NCI-H345 (cell line): ENCODE data around the gene PIGZ.

Source experiments
- DNase-seq: peaks from one replicate; lab custom pipeline; 2025; lab: John Stamatoyannopoulos, UW

Gene PIGZ, protein sequence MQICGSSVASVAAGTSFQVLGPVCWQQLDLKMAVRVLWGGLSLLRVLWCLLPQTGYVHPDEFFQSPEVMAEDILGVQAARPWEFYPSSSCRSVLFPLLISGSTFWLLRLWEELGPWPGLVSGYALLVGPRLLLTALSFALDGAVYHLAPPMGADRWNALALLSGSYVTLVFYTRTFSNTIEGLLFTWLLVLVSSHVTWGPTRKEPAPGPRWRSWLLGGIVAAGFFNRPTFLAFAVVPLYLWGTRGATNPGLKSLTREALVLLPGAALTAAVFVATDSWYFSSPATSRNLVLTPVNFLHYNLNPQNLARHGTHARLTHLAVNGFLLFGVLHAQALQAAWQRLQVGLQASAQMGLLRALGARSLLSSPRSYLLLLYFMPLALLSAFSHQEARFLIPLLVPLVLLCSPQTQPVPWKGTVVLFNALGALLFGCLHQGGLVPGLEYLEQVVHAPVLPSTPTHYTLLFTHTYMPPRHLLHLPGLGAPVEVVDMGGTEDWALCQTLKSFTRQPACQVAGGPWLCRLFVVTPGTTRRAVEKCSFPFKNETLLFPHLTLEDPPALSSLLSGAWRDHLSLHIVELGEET

DNA sequence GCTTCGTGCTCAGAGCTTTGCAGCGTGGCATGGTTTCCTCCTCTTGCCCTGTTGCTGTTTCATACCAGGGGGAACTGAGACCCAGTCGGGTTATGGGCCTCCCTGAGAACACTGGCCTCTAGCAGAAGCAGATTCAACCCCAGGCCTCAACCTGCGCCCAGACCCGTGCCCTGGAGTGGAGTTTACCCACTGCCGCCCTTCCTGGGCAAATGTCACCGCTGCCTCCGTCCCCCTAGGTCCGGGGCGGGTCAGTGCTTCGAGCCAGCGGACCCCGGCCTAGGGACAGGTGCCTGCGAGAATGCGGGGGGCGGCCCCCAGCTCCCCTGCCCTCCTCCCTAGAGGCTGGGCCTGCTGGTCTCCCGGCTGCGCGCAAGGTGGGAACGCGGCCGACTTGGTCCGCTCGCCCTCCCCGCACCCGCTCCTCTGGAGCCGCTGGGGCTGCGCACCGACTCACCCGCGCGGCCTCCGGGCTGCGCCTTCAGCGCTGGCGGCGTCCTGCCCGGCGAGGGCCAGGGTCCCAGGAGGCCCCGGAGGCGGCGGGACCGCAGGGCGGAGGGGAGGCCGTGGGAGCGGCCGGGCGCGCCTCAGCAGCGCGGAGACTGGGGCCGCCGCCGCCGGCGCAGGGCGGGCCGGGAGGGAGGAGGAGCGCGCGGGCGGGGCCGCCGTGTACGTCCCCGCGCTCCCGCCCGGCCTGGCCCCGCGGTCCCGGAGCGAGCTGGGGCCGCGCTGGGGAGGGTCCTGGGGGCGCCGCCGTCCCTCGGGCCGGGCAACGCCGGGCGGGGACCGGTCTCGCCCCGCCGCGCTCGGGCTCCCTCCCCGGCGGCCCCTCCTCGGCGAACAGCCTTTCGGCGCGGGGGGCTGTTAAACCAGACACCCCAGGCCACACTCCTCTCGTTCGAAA, at the start of gene PIGZ:
TSS of gene PIGZ (minus strand) at position 601 of the 901 bp plus-strand sequence. CDS start 16,802 bp downstream, outside the sequence.
- peak; percentile 56 for DNase-seq

DNA sequence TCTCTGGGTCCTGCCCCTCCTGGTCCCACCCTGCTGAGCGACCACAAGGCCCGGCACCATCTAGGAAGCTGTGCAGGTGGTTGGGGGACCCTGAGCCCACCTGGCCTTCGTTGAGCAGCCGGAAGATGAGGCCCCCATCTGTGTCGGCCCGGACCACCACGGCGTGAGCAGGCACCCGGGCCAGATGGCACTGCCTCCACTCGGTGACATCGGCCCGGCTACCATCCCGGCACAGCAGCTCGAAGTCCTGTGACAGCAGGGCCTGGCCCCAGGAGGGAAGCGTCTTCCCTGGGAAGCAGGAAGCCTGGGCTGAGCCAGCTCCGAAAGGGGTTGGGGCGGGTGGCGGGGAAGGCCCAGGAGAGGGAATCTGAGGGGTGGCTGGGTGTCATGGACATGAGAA, 48.4 kb upstream of the PIGZ start:
- no peak for DNase-seq

DNA sequence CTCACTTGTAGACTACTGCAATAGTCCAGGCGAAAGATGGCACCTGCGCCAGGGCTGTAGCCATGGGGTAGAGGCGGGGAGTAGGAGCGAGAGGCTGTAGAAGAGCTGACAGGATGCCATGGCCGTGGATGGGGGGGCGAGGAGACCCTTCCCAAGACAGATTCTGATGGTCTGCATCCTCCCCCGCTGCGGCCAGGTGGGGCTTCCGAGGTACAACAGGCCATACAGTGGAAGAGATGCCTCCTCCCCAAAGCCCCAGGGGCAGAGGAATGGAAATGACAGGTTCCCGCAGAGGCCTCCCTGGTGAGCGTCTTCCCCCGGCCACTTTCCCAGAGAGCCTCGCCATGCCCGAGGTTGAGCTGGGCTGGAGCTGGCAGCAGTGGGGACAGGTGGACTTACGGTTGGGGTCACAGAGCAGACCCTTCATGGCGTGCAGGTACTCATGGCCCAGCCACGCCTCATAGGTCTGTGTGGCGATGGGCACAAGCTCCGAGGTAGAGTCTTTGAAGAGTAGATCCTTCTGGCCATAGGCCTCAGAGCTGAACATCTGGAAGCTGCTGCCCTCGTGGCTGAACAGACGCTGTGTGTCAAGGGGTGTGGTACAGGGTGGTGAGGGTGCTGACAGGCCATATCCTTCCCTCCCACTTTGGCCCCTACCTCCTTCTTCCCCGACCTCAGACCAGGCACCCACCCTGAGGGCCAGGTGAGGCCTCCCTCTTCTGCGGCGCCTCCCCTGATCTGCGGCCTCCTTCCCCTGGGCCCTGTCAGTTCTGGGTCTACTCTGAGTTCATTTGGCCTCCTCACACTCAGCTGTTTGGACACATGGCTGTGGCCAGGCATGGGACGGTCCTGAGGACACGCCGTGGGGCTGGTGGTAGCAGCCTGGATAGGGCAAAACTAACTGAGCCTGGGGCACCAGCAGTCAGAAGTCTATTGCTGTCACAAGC, 47.4 kb upstream of the PIGZ start:
- no peak for DNase-seq

DNA sequence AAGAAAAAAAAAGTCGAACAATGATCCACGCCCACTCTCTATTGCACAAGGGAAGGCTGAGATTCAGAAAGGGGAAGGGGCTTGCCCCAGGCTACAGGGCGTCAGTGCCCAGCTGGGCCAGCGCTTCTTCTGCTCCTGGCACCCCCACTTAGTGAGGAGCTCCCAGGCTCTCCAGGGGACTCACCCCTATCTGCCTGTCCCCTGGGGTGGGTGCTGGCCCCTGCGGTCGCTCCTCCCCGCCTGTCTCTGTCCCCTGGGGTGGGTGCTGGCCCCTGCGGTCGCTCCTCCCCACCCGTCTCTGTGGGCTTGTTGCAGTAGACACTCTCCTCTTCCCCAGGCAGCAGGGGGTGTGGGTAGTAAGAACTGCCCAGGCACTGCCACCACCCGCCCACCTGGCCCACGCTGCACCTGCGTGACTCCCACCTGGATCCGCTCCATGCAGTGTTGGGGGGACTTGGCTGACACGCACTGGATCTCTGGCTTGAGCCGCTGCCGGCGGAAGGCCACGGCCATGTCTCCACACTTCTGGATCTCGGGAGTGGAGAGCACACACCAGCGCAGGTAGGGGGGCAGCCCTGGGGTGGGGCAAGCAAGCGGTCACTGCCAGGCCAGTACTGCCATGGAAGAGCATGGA, 46.4 kb upstream of the PIGZ start:
- no peak for DNase-seq

DNA sequence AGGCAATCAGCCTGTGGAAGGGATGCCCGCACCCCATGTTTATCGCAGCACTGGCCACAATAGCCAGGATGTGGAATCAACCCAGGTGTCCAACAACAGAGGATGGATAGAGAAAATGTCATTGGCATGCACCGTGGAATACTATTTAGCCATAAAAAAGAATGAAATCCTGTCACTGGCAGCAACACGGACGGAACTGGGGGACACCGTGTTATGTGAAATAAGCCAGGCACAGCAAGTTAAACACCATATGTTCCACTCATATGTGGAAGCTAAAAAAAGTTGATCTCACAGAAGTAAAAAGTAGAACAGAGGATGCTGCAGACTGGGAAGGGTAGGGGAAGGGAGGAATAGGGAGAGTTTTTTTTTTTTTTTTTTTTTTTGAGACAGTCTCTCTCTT, 45.4 kb upstream of the PIGZ start:
- no peak for DNase-seq

DNA sequence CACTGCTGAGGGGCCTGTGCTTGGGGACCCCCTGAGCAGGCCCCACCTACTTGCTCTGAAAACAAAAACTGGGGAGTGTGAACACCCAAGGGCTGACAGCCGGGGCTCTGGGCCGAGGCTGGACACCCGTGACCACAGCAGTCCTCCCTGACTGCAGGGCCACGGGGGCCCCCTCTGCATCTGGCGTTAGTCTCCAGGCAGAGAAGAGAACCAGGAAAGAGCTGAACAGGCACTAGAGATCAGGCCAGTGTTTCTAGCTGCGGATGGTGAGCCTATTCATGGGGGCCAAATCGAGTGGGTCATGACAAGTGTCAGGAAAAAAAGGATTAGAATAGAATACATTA, 43.9 kb upstream of the PIGZ start:
- no peak for DNase-seq

DNA sequence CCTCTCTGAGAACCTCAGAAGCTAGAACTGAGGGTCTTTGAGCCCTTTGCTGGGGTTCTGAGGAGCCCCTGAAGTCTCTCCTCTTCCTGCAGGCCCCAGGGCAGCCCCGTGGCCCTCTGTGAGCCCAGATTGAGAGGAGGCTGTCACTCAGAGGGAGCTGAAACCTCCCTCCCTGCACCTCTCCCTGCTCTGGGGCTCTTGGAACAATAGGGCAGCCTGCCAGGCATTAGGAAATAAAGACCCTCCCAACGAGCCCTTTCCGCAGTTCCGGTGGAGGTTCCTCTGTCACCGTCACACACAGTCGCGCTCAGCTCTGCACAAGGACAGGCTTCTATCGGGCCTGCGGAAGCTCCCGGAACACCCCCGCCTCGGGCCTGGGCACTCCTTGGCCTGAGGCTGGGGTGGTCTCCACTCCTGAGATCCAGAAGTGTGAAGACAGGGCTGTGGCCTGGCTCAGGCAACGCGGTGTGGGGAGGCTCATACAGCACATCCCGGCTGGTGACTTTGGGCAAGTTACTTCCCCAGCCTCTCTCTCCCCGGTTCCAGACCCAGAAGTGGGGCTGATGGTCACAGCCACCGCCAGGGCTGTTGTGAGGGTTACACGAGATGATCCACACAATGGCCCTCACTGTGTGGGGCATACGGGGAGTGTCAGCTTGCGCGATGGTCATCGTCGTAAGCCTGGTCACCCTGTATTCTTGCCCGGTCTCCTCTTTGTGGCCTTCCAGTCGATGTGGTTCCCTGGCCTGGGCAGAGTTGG, 43.3 kb upstream of the PIGZ start:
- no peak for DNase-seq

DNA sequence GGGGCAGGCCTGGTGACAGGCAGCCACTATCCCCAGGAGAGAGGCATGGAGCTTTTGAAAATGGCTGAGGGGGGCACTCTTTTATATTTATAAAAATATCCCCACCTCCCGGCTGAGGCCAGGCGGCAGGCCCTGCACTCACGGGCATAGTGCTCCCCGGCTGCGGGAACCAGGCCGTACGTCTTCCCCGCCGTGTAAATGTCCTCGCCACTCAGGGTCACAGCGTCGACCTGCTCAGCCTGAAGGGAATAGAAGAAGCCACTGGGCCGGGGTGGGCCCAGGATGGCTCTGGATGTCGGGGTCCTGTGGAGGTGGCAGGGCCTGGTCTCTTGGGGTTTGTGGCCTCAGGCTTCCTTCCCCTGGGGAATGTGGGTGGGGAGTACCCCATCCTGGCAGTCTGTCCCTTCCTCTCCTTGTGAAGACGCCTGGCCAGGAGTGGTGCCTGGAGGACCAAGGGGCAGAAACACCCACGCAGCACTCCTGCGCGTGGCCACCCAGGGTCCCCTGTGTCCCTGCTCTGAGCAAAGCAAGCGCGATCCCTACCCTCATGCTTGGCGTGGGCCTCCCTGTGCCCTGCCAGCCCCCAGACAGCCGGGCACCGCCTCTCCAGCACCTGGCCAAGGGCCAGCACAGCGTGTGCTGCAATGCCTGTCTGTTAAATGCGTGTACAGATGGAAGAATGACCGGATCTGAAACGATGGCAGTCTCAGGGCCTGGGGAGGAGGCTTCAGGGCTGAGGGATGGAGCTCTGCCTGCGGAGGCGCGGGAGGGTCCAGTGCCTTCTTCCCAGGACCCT, 42.1 kb upstream of the PIGZ start:
- DNase-seq: no peak

DNA sequence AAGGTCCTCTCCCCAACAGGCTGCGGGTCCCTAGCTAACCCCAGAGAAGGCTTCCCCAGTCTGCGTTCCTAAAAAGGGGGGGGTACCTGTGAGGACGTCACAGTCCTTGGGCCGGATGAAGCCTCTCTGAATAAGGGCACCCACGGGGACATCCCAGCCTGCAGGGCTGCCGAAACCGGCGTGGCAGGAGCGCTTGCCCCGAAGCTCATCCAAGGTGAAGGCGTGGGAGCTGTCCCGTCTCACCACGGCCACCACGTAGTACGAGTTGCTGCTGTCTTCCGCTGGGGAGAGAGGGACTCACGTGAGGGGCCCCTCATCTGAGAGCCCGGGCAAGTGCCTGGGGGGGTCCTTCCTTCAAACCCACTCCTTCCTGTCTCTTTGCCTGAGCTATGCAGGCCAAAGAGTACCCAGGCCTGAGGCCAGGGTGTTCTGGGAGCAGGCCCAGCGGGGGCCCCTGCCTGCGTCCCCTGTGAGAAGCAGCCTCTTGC, 40.9 kb upstream of the PIGZ start:
- DNase-seq: no peak

DNA sequence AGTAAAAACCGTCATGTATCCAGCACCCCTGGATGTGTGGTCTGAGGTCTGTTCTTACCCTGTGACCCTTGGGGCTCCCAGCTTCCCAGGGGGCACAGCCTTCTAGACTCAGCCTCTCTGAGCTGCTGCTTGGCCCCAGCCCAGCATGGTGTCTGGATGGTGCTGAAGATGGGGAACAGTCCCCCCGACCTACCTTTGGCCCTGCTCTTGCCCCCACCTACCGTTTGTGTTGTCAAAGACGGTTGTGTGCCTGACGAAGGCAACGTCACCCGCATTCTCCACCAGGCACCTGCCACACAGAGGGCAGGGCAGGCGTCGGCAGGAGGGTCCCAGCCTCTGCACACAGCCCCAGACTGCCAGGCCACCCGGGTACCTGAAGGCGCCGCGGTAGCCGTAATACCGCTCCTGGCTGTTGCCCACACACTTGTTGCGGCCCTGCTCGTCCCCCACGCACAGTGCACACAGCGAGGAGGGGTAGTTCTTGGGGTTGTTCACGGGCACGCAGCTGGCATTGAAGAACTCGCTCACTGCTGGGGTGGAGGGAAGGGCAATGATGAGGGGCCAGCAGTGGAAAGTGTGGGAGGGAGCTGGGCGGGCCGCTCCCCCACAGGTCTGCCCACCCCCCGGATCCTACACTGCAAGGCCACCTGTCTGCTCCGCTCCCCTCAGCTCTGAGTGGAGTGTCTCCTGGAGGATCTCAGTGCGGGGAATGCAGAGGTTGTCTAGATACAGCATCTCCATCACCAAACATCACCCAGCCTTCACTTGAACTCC, 40.0 kb upstream of the PIGZ start:
- DNase-seq: no peak

DNA sequence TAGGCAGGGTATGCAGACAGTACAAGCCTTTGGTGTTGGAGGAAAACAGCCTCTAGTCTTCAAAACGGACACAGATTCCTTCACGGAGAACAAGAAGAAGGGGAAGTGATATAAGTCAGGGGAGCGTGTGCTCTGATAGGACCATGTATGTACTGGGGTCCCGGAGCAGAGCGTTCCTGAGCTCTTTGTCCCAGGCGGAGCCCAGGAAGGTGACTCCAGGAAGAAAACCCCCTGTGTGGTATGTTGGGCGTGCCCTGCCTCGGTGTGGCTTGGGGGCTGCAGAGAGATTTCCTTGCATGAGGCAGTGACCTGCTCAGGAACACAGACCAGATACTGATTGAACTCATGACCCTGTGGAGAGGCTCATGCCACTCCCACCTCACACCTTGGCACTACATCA, 39.3 kb upstream of the PIGZ start:
- DNase-seq: no peak

DNA sequence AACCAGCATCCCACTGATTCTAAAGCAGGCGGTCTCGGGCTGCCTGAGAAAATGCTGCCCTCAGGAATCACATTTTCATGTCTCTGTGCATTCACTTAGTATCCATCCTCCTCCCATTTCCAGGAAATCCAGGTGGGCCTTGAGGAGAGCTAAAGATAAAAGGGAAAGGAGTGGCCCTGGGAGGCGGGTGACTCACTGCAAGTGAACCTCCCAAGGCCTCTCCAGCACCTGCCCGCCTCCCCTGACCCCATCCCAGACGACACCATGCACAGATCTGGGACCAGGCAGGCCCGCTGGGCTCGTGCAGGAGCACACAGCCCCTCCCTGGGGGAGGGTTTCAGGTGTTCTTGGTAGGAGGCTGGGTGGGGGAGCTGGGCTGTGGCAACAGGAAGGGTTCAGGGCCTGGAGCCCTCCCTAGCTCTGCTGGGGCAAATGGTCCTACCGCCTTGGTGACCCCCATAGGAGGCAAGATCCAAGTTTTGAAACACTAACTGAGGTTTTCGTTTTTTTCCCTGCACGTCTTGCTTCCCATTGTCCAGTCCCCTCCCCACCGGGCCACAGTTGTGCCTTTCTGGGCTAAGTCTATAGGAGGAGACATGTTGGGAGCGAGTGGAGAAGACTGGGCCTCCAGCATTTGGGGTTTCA, 38.8 kb upstream of the PIGZ start:
- DNase-seq: no peak

DNA sequence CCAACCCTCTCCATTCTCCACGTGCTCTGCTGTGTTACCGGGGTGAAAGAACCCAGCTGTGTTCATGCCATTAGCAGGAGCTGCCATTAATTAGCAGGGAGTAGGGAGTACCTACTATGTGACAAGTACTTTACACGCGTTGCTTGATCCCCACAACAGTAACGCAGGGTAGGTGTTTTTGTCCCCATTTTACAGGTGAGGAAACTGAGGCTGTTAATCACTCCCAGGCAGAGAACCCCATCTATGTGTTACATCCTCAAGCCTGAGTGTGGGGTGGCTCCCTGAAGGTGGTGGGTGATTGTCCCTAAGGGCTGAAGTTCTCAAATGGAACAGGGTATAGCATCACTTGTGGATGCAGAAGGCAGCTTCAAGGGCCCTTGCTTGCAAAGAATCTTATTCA, 38.2 kb upstream of the PIGZ start:
- no peak for DNase-seq

DNA sequence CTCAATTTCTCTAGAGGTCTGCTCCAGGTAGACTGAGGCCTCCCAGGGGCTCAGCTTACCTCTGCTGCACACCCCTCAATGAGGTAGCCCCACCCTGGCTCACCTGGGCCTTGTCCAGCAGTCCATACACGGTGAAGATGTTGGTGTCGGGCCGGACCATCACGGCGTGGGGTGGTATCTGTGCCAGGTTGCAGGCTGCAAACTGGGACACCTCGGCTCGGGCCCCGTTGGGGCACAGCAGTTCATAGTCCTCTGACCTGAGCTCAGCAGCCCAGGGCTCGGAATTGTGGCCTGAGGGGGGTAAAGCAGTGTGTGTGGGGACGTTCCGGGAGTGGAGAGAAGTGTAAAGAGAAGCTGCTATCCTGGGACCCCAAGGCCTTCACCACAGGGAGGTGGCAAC, 37.8 kb upstream of the PIGZ start:
- no peak for DNase-seq

DNA sequence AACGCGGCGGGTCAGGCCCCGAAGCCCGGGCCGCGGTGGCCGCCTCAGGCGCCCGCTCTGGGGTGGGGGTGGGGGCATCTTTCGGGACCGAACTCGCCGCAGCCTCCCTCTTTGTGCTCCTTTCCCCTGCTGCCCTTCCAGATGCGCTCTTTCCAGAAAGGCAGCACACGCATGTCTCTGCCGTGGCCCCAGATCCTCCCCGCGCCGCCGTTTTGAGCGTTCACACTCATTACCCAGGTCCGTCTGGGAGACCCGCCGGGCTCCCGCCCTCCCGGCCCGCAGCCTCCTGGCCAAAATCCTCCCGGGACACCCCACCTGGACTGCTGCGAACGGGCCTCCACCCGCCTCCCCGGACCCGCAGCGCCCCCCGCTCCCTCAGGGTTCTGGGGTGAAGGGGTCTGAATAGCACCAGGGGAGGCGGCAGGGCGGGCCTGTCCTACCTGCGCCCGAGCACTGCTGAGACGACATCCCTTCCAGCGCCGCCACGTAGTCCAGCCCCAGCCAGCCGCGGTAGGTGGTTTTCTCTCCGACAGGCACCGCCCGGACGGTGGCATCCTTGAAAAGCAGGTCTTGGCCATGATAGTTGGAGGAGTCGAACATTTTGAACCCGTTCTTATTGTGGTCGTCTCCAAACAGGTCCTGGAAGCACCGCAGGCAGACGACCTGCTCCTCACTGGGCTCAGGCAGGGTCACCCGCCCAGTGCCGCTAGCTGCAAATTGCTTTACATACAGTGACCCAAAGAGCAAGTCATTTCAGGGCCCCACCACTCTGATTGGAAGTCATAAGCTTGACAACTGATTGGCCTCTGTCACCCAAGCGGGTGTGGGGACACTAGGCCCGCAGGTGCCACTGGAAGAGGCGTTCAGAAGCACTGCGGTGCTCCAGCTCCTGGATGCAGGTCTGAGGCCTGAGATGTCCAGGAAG, 35.1 kb upstream of the PIGZ start:
- no peak for DNase-seq

DNA sequence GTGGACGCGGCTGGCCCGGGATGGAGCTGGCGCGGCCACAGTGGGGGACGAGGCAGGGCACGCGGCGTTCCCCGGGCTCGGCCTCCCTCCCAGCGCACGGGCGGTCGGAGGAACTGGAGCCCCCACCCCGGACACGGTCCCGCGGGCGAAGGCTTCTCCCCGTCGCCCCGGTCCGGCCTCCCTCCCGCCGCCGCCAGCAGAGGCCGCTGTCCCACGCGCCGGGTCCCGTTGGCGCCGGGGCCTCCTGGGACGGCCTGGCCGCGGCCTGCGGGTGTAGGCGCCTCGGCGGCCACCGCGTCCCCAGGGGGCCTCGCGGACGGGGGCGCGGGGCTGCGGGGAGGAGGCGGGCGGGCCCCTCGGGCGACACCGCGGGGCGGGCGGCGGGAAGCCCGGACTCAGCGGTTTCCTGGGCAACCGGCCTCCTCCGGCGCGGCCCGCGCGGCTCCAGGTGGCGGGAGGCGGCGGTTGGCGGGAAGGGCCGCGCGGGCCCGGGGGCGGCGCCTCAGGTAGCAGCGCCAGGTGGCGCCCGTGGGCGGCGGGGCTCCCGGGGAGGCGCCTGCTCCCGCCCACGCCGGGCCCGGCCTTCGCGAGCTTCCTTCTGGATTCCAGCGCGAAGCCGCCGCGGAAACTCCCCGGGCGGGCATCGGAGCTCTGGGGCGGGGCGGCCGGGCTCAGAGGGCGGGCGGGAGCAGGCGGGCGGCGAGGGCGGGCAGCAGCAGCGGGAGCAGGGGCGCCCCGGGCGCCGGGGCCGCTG, 34.2 kb upstream of the PIGZ start:
- peak; percentile 57 for DNase-seq
